HuH-7.5 (cell line): Measurements from ENCODE around the gene EIF2AK3.
"Not testable (repeated sequence)": the region's sequence is repeated elsewhere in the genome, so short reads cannot be mapped to it uniquely, and the experiment has no call there.

Experiments used
- DNase-seq: peaks from one replicate; pipeline ENCODE4 v3.0.0; 2011; ENCODE audit warnings: low spot score

EIF2AK3 gene

DNA sequence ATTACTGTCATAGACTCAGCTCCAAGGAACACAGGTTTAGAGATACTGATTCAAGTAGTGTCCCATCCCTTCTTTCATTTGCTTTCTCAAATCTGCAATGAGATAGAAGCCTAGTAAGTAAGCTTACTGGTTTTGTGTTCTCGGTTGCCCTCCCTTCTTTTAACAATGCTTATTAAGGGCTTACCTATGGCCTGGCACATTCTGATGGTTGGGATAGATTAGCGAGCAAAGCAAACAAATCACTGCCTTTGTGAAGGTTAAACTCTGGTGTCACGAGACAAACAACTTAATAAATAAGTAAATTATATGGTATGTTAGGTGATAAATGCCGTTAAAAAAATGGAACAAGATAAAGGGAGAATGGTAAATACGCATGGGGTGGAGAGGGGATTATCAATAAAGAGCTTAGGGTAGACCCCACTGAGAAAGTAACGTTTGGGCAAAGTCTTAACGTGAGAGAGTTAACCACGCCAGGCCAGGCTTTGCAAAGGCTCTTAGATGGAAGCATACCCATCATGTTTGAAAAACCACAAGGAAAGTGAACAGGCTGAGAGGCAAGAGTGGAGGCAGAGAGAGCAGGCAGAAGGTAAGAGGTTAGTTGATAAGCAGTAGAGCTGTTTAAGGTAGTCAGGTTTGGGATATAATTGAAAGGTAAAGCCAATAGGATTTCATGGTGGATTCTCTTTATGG, 31.0 kb downstream of the EIF2AK3 start:
- no peak for DNase-seq

DNA sequence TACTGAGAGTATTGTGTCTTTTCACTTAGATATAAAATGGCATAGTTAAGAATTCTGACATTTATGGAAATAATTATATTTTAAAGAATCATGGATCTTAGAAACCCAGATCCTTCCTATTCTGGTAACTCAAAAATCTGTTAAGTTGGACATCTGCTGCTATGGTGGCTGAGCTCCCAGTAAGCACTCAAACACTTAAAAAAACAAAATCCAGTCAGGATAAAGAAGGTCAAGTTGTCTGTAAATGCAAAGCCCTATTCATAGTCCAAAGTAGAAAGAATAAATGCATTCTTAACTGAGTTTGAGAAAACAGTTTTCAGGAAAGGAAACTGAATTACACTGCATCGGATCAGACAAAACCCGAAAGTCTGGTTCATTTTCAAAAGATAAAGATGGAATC, 35.6 kb downstream of the EIF2AK3 start:
- no peak for DNase-seq

DNA sequence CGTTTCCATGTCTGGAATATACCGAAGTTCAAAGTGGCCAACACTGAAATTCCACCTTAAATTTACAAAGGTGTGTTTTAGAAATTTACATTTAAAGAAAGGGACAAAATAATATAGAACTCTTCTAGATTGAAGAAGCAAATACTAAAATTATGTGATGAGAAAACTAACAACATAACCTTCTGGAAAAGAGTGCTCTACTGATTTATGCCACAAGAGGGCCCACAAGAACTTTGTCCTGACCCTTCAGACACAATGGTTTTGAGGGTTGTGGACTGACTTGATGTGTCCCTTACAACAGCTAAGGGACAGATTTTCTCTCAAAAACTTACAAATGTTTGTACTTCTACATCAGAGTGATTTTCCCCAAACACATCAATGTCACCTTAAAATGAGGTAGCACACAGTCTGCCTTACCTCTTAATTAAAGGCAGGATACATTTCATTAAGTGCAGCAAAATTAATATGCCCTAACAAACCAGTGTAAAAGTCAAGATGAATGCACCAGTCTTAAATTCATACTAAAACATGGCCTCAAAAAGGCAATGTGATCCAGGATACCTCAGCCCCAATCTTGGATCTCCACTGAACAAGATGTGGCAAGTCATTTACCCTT, 36.2 kb downstream of the EIF2AK3 start:
- DNase-seq = peak; percentile 16

DNA sequence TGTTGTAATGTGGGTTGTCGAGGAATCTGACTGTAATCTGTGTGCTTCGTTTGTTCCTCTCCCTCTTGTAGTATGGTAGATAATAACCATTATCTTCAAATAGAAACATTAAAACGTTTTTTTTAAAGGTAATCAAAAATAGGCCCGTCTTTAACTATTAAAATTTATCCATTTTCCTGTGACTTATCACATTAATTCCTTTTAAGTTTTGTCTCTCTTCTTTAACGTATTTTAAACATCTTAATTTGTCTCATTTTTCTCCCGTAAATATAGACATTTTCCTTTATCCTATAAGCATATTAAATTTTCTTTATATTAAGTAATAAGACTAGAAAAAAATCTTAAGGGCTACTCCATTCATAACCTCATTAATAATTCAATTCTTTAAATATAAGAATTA, 41.3 kb downstream of the EIF2AK3 start:
- no peak for DNase-seq

DNA sequence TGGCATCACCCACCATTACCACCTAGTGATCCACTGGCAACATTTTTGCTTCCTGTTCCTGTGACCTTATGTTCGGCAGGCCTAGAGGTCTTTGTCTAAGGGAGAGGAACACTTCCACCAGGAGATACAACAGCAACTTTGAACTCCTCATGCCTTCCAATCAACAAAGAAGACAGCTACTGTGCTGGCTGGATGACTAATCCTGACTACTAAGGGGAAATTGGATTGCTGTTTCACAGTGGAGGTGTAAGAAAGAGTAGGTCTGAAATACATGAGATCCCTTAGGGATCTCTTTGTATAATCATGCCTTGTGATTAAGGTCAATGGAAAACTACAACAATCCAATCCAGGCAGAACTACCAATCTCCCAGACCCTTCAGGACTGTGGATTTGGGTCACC, 45.2 kb downstream of the EIF2AK3 start:
- DNase-seq = no peak

DNA sequence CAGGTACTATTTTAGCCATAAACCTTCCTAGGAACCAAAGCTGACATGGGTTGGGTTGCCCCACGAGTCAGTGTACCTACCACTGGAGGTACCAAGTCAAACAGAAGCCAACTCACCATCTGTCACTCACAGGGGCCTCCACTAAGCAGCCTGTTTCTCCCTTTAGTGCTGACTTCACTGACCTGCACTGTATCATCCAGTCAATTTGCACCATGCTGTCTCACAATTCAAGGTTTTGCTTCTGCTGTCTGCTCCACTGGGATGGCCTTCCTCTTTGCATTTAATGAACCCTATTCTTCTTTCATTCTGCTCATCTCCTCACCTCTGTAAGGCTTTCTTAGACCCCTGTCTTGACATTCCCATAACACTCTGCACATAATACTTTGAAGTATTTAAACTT, 47.2 kb downstream of the EIF2AK3 start:
- DNase-seq = no peak

DNA sequence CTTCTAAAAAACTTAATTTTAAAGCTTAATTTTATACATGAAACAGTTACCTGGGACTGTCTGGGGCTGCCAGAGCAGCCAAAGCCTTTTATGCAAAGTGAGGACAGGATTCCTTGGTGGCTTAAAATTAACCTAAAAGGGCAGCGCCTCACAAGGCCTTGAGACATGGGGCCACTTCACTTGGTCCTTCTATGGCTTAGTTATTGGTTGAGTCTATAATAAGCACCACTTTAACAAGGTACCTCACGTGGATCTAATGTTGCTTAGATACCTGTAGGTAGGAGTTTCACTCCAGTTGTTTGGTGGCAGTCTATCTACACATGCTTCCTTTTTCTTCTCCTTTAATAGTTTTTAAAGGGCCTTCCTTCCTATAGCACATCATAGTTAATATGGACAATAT, 51.6 kb downstream of the EIF2AK3 start:
- no peak for DNase-seq

DNA sequence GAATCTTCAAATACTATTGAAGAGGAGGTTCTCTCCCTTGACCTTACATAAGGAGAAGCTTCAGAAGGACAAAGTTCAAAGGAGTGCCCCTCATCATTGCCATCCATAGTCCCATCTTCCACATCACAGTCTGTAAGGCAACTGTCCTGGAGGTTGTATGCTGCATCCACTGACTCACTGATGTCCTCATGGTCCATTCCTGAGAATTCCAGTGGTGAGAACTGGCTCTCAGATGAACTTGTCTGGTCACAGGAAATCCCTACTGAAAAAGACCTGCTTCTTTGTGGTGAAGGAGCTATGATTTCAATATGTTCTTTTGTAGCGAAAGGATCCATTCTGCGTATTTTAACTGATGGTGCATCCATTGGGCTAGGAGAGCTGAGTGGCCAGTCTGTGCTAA, 52.2 kb downstream of the EIF2AK3 start:
- DNase-seq = no peak

- no peak for DNase-seq
Observed at GRCh38 chr2:88574445-88574844, 52.8 kb downstream of the EIF2AK3 start.

- DNase-seq = no peak
Observed at GRCh38 chr2:88568179-88568578, 59.1 kb downstream of the EIF2AK3 start.

DNA sequence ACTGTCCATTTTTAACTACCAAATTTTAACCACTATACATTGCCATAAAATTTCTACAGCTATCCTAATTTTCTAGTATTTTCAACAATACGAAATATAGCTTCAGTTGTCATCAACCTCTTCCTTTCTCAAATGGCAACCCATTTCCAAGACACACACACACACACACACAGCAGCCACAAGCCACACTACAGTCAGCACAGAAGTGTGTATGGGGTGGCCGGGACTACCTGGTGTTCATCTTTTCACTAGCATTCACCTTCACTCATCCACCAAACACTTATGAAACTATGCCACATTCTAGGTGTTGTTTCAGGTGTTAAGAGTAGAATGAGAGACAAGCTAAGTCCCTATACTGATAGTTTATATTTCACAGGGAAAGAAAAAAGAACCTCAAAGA, 62.9 kb downstream of the EIF2AK3 start:
- DNase-seq = no peak

GRCh38 chr2:88563129-88563528, 64.1 kb downstream of the EIF2AK3 start:
- DNase-seq = no peak

DNA sequence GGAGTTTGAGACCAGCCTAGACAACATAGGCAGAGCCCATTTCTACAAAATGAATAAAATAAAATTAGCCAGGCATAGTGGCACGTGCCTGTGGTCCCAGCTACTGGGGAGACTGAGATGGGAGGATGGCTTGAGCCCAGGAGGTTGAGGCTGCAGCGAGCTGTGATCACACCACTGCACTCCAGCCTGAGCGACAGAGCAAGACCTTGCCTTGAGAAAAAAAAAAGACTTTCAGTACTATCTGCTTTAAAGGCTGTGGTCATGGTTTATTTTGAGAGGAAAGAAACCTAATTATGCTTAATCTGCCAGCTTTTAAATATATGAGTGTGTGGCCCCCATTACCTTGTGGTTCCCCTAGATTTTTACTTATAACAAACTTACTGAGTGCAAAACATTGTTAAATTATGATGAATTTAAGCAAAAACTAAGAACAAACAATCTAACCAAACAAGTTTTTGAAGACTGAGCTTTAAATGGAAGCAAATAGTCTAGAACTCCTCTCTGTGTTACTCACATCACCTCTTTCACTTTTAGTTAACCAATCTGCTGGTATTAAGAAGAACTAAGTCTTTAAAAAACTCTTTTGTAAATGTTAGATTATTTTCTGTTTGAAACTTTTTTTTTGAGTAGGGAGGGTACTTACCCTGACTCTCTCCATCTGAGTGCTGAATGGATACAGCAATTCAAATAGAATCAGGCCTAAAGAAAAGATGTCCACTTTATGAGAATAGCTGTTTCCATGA, 65.4 kb downstream of the EIF2AK3 start:
- DNase-seq = no peak

DNA sequence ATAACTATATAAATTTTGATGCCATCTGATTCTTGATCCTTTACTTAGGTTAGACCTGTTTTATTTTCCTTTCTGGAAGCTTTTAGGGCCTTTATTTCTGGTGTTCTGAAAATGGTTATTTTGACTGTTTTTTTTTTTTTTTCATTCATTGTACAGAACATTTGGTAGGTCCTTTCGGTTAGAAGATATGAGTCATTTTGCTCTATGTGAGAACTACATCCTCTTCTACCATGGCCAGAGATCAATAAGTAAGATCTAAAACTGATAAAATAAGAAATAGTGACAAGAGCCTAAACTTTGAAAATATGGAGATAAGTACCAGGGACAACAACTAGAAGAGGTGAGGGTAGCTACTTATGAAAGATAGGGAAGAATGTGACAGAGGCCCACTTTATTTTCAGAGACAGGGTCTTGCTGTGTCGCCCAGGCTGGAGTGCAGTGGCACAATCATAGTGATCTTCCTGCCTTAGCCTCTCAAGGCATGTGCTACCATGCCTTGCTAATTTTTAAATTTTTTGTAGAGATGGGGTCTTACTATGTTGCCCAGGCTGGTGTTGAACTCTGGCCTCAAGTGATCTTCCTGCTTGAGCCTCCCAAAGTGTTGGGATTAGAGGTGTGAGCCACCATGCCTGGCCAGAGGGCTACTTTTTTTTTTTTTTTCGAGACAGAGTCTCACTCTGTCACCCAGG, 66.5 kb downstream of the EIF2AK3 start:
- DNase-seq = no peak

- no peak for DNase-seq
Observed at GRCh38 chr2:88557290-88557689, 70.0 kb downstream of the EIF2AK3 start.

- DNase-seq = no peak
Observed at GRCh38 chr2:88556026-88556425, 71.2 kb downstream of the EIF2AK3 start.

DNA sequence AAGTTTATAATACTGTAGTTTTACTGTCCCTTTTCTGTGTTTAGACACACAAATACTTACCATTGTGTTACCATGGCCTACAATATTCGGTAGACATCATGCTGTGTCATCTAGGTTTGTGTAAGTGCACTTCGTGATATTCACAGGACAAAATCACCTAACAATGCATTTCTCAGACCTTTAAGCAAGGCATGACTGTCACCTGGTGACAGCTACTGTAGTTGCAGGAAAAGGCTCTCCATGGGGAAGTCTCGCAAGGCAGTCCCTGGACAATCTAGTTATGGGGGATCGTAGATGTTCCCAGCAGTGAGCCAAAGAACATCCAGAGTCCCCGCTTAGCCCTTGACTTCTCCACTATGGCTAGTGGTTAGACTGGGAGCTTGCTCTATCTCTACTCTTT, 73.1 kb downstream of the EIF2AK3 start:
- DNase-seq = no peak

DNA sequence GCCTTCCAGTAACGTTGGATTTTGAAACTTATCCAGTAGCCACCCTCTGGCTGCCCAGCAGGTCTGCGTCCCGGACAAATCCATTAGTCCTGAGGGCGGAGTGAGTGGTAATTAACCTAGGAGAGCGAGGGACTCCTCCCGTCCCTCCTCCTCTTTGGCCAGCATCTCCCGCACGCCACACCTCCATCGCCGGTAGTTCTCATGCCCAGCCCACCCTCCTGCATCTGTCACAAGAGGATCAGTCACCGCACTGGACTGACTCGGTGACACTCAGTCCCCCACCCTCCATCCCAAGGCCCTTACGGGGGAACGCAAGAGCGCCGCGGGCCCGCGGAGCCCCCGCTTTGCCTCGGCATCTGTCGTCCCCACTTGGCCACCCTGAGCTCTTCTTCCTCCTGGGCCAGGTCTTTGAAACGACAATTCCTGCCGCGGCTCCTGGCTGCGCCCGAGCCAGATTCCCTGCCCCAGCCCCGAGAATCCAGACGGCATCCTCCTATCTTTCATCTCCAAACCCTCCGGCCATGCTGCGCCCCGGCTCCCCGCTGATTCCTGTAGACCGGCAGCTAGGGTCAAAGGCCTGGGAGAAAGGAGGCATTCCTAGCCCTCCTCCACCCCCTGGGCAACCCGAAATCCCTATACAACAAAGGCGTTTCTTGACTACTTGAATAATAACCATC, 77.5 kb downstream of the EIF2AK3 start:
- DNase-seq = no peak

- DNase-seq = not testable (repeated sequence)
Observed at GRCh38 chr2:88546291-88546690, 81.0 kb downstream of the EIF2AK3 start.

DNA sequence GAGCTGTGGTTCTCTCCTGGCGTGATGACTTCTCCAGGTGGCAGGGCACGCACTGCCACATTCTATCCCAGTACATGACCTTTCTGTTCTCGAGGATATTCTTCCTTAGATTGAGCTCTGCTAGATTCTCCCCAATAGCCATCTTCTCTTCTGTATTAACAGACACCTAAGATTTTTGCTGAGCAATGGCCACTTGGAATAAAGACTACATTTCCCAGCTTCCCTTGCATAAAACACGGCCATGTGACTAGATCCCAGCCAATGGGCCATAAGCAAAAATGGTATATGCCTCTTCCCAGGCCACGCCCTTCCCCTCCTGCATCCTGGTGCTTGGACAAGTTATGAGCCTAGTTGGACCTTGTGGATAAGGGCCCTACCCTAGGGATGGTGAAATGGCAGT, 82.1 kb downstream of the EIF2AK3 start:
- peak; percentile 27 for DNase-seq

- DNase-seq = no peak
Observed at GRCh38 chr2:88543541-88544057, 83.7 kb downstream of the EIF2AK3 start.

DNA sequence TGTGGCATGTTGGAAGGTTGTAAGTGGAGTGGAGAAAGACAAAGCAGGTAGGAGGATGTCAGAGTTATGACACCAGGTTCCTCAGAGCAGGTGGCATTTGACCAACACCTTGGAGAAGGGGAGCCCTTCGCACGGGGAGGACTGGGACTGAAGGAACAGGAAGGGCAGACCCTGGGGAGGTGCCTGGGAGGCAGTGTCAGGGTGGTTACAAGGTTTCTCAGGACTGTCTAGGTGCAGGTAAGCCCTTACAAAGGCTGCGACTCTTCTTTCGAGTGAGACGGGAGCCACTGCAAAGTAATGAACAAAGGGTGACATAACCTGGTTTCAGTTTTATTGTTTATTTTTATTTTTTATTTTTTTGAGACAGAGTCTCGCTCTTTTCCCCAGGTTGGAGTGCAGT, 84.6 kb downstream of the EIF2AK3 start:
- DNase-seq = no peak
